GM18508 (cell line): ENCODE measurements around the gene SF3B6.
"Not testable (repeated sequence)": the region's sequence is repeated elsewhere in the genome, so short reads cannot be mapped to it uniquely, and the experiment has no call there.

Experiments used
- ATAC-seq: cut with Tn5 transposase; IDR thresholded peaks from one replicate; pipeline ENCODE4 v1.9.1; 2021; ENCODE audit warnings: moderate number of reproducible peaks; ENCODE audit not compliant: insufficient read depth, unreplicated experiment

The SF3B6 gene

DNA sequence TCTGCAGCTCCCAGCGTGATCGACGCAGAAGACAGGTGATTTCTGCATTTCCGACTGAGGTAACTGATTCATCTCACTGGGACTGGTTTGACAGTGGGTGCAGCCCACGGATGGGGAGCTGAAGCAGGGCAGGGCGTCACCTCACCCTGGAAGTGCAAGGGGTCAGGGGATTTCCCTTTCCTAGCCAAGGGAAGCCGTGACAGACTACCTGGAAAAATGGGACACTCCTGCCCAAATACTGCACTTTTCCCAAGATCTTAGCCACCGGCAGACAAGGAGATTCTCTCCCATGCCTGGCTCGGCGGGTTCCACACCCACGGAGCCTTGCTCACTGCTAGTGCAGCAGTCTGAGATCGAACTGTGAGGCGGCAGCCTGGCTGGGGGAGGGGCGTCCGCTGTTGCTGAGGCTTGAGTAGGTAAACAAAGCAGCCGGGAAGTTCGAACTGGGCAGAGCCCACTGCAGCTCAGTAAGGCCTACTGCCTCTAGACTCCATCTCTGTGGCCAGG is 19.1 kb upstream of the SF3B6 start:
- not testable (repeated sequence) for ATAC-seq

- ATAC-seq = not testable (repeated sequence)
Observed at GRCh38 chr2:24093270-24093669, 17.1 kb upstream of the SF3B6 start.

GRCh38 chr2:24088821-24089359 is 12.8 kb upstream of the SF3B6 start:
- ATAC-seq = no peak

GRCh38 chr2:24087032-24087431 is 10.9 kb upstream of the SF3B6 start:
- ATAC-seq = no peak

- ATAC-seq = no peak
Observed at GRCh38 chr2:24086241-24086640, 10.1 kb upstream of the SF3B6 start.

GRCh38 chr2:24085200-24085489 is 9.0 kb upstream of the SF3B6 start:
- ATAC-seq = no peak

GRCh38 chr2:24084386-24085199 is 8.5 kb upstream of the SF3B6 start, which contains the start of gene TP53I3:
TP53I3 (minus strand) TSS chr2:24084834; CDS start chr2:24084326, 508 bp downstream.
- ATAC-seq = peak; percentile 33

GRCh38 chr2:24083567-24084385 is 7.7 kb upstream of the SF3B6 start:
- peak; percentile 57 for ATAC-seq

- no peak for ATAC-seq
Observed at GRCh38 chr2:24082787-24083566, 6.9 kb upstream of the SF3B6 start.

DNA sequence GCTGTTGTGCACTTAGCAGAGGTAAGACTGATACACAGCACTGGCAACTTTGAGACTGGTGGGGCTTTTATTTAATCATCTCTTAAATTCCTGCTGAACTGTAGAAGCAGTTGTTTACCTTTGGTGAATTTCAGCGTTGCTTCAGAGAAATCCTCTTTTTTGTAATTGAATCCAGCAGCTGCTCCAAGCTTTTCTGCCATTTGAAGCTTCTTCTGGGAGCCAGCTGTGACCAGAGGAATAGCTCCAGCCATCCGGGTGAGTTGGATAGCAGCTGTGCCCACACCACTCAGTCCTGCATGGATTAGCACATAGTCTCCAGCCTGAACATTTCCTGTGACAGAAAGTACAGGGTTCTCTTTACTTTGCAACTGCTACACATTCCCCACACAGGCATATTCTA is 4.6 kb upstream of the SF3B6 start:
- ATAC-seq = no peak

GRCh38 chr2:24077879-24078278 is 1.8 kb upstream of the SF3B6 start:
- ATAC-seq = no peak

- no peak for ATAC-seq
Observed at GRCh38 chr2:24077535-24077877, 1.4 kb upstream of the SF3B6 start.

- no peak for ATAC-seq
Observed at GRCh38 chr2:24076849-24077534, 866 bp upstream of the SF3B6 start.

- ATAC-seq = no peak
Observed at GRCh38 chr2:24075259-24075658, 867 bp downstream of the SF3B6 start.

DNA sequence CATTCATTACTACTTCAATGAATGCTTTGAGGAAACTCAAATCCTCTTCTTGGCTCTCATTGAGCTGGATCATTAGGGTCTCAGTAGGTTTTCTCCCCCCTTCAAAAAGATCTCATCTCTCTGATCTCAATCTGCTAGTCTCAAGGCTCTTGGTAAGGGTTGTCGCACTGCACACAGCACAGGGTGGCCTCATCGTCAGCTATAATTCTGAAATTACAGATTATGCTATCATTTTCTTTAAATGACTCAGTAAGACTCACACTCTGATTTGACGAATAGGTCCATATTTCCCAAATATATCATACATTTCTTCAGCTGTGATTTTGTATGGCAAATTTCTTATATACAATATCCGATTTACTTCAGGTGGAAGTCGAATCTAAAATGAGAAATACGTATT is 2.3 kb downstream of the SF3B6 start:
- no peak for ATAC-seq

GRCh38 chr2:24072259-24072658 is 3.9 kb downstream of the SF3B6 start:
- no peak for ATAC-seq

DNA sequence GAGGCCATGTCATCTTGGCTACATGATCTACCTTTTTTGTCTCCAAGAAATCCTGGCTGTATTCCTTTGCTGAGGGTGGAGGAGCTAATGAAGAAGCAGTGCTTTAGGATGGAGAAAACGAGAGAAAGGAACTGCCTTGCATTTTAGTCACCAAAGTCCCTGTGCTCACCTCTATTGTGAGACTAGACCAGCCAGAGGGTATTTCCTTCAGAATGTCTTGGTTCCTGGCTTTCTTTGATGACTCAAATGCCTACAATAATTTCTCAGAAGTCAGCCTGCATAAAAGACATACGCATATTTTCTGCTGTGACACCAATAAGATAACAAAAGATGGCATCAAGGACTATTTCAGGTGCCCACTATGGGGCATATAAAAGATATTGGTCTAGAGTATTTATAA is 10.8 kb downstream of the SF3B6 start:
- no peak for ATAC-seq

GRCh38 chr2:24058564-24059271 is 17.4 kb downstream of the SF3B6 start:
- ATAC-seq = no peak

GRCh38 chr2:24055750-24056149 is 20.4 kb downstream of the SF3B6 start:
- no peak for ATAC-seq
